ENCODE measurements around the gene IL1R2. TPM values are rescaled to one million over a fixed set of nuclear protein-coding genes. Genes with fewer than 3 reads are reported as not detected.

Gene IL1R2
- total RNA-seq, 1 donor = 0.36 TPM

DNA sequence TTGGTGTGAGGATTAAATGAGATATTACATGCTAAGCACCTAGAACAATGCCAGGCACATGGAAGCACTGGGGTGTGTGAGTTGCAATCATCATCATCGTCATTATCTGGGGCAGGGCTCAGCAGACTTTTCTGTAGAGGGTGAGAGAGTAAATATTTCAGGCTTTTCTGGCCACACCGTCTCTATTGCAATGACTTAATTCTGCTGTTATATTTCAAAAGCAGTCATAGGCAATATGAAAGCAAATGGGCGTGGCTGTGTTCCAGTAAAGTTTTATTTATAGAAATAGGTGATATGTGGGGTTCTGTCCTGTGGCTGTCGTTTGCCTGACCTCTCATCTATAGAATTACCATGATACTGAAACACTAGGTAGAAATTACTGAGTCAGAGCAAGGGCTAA lies 60.6 kb downstream of the IL1R2 start:
- H3K27me3 ChIP-seq (ENCODE audit: insufficient read depth, low read length) = no peaks in the 10 kb centered on the region
- H3K79me2 ChIP-seq (ENCODE audit: insufficient read depth, low read length) = no peaks in the 10 kb centered on the region
- H3K36me3 ChIP-seq (ENCODE audit: insufficient read depth, low read length) = no peaks in the 10 kb centered on the region
- no peak overlapping the region for H2AFZ ChIP-seq (ENCODE audit: low read length)
- TF ChIP-seq, protein P1, sequence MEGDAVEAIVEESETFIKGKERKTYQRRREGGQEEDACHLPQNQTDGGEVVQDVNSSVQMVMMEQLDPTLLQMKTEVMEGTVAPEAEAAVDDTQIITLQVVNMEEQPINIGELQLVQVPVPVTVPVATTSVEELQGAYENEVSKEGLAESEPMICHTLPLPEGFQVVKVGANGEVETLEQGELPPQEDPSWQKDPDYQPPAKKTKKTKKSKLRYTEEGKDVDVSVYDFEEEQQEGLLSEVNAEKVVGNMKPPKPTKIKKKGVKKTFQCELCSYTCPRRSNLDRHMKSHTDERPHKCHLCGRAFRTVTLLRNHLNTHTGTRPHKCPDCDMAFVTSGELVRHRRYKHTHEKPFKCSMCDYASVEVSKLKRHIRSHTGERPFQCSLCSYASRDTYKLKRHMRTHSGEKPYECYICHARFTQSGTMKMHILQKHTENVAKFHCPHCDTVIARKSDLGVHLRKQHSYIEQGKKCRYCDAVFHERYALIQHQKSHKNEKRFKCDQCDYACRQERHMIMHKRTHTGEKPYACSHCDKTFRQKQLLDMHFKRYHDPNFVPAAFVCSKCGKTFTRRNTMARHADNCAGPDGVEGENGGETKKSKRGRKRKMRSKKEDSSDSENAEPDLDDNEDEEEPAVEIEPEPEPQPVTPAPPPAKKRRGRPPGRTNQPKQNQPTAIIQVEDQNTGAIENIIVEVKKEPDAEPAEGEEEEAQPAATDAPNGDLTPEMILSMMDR (IDR thresholded peaks at IDR 0.05; ENCODE audit: extremely low read depth, low read depth, low read length) = no peak
- no peak overlapping the region for H3K4me3 ChIP-seq (ENCODE audit: insufficient read depth, low read length)
- peaks cover 53% of the 10 kb centered on the region for H3K4me1 ChIP-seq (ENCODE audit: insufficient read depth, low read length)
- no peaks in the 10 kb centered on the region for H3K9me3 ChIP-seq (ENCODE audit: low read depth, low read length)
- no peaks in the 10 kb centered on the region for H4K20me1 ChIP-seq (ENCODE audit: insufficient read depth, low read length)
- no peak for DNase-seq (ENCODE audit: insufficient read length, low spot score, missing footprints)
- H3K27ac ChIP-seq (ENCODE audit: low read depth, low read length) = peak overlapping the region; percentile 70
- H3K4me2 ChIP-seq (ENCODE audit: insufficient read depth, low read length) = no peak overlapping the region

- no peak for DNase-seq (ENCODE audit: insufficient read length, low spot score, missing footprints)
- Histone ChIP-seq H3K27me3 (ENCODE audit: insufficient read depth, low read length) (no peaks in the 10 kb centered on the region), H3K79me2 (ENCODE audit: insufficient read depth, low read length) (no peaks in the 10 kb centered on the region), H3K9me3 (ENCODE audit: low read depth, low read length) (no peaks in the 10 kb centered on the region), H3K4me3 (ENCODE audit: insufficient read depth, low read length) (no peak overlapping the region), H3K4me2 (ENCODE audit: insufficient read depth, low read length) (no peak overlapping the region), H3K36me3 (ENCODE audit: insufficient read depth, low read length) (no peaks in the 10 kb centered on the region), H2AFZ (ENCODE audit: low read length) (no peak overlapping the region), H3K4me1 (ENCODE audit: insufficient read depth, low read length) (peaks cover 53% of the 10 kb centered on the region), H4K20me1 (ENCODE audit: insufficient read depth, low read length) (no peaks in the 10 kb centered on the region), H3K27ac (ENCODE audit: low read depth, low read length) (no peak overlapping the region)
- TF ChIP-seq, protein P1 (IDR thresholded peaks at IDR 0.05; ENCODE audit: extremely low read depth, low read depth, low read length) = no peak
Observed at GRCh38 chr2:102053096-102053495, 61.3 kb downstream of the IL1R2 start.

DNA sequence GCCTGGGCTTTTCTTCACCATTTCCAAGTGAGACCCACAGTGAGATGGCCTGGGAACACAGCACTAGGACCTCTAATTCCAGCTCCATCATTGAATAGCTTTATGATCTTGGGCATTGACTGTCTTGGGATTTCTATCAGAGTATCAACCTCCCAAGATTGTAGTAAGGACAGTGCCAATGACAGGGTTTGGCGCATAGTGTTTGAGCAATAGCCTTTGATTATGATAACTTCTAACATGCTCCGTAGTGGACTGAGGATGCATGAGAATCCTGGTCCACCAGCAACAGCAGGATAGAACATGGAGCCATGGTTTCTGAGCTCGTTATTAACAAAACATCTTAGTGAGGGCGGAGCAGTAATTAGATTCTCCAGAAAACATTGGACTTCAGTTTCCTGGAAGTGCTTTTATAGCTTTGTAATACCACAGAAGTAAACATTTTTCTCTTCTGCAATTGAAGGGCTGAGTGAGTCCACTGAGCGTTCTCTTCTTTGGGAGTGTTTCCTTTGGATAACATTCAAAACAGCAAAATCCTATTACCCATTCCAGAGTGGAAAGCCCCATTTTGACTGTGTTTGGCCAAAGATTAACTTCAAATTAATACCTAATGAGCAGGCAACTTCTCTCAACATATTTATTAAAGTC lies 63.7 kb downstream of the IL1R2 start:
- H2AFZ ChIP-seq (ENCODE audit: low read length) = peak overlapping the region; percentile 19
- TF ChIP-seq, protein P1 (IDR thresholded peaks at IDR 0.05; ENCODE audit: extremely low read depth, low read depth, low read length) = no peak
- H3K27me3 ChIP-seq (ENCODE audit: insufficient read depth, low read length) = no peaks in the 10 kb centered on the region
- no peak for DNase-seq (ENCODE audit: insufficient read length, low spot score, missing footprints)
- no peak overlapping the region for H3K4me3 ChIP-seq (ENCODE audit: insufficient read depth, low read length)
- H3K4me1 ChIP-seq (ENCODE audit: insufficient read depth, low read length) = peaks cover 30% of the 10 kb centered on the region
- H4K20me1 ChIP-seq (ENCODE audit: insufficient read depth, low read length) = no peaks in the 10 kb centered on the region
- peak overlapping the region; percentile 28 for H3K4me2 ChIP-seq (ENCODE audit: insufficient read depth, low read length)
- H3K27ac ChIP-seq (ENCODE audit: low read depth, low read length) = peak overlapping the region; percentile 29
- H3K9me3 ChIP-seq (ENCODE audit: low read depth, low read length) = no peaks in the 10 kb centered on the region
- H3K36me3 ChIP-seq (ENCODE audit: insufficient read depth, low read length) = no peaks in the 10 kb centered on the region
- no peaks in the 10 kb centered on the region for H3K79me2 ChIP-seq (ENCODE audit: insufficient read depth, low read length)

DNA sequence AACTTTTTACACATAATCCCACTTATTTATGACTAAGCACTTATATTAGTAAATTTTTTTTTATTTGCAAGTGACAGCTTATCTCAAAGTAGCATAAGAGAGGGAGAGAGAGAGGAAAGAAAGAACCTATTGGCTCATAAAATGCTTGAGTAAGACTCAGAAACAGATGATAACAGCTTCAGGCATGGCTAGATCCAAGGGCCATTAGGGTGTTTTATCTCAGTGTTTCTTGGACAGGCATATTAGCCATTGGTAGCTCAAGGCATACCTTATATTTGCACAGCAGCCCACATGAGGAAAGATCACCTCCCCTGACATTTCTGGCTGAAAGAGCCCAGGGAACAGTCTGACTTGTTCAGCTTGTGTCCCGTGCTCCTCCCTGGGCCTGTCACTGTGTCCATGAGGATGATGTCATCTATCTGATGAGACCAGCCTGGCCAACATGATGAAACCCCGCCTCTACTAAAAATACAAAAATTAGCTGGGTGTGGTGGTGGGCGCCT lies 64.4 kb downstream of the IL1R2 start:
- Histone ChIP-seq H3K27ac (ENCODE audit: low read depth, low read length) (peak overlapping the region; percentile 50), H2AFZ (ENCODE audit: low read length) (no peak overlapping the region), H3K4me3 (ENCODE audit: insufficient read depth, low read length) (no peak overlapping the region), H3K36me3 (ENCODE audit: insufficient read depth, low read length) (no peaks in the 10 kb centered on the region), H3K27me3 (ENCODE audit: insufficient read depth, low read length) (no peaks in the 10 kb centered on the region), H3K4me1 (ENCODE audit: insufficient read depth, low read length) (peaks cover 24% of the 10 kb centered on the region), H4K20me1 (ENCODE audit: insufficient read depth, low read length) (no peaks in the 10 kb centered on the region), H3K79me2 (ENCODE audit: insufficient read depth, low read length) (no peaks in the 10 kb centered on the region), H3K4me2 (ENCODE audit: insufficient read depth, low read length) (no peak overlapping the region), H3K9me3 (ENCODE audit: low read depth, low read length) (no peaks in the 10 kb centered on the region)
- no peak for DNase-seq (ENCODE audit: insufficient read length, low spot score, missing footprints)
- TF ChIP-seq, protein P1 (IDR thresholded peaks at IDR 0.05; ENCODE audit: extremely low read depth, low read depth, low read length) = no peak
